BJ (cell line): ENCODE data around the gene EXOG. TPM values are rescaled to one million over a fixed set of nuclear protein-coding genes. Genes with fewer than 3 reads are reported as not detected.

Experiments used
- CTCF ChIA-PET: fragments of 350-600 bp; formaldehyde crosslinking; extraction: SDS; loops from one replicate; lab custom pipeline; 2021; ENCODE audit warnings: antibody characterized with exemption, inconsistent platforms; lab: Yijun Ruan, JAX
- POLR2A ChIA-PET: fragments of 300-600 bp; sonication (Branson Sonifier 250); formaldehyde crosslinking; extraction: SDS; loops from one replicate; lab custom pipeline; 2021; ENCODE audit warnings: antibody characterized with exemption; lab: Charles Lee
- DNase-seq: peaks from one replicate; pipeline ENCODE4 v3.0.0-alpha.2; 2011; ENCODE audit warnings: low read depth
- H3K27me3 ChIP-seq: 2 replicates; pipeline ENCODE4 v1.6.0; 2011; ENCODE audit warnings: low read length; ENCODE audit not compliant: control insufficient read depth, insufficient read depth
- H3K36me3 ChIP-seq: 2 replicates; pipeline ENCODE4 v1.5.1; 2011; ENCODE audit warnings: low read length; ENCODE audit not compliant: control insufficient read depth, insufficient read depth
- H3K4me3 ChIP-seq: 2 replicates; pipeline ENCODE4 v1.5.1; 2011; ENCODE audit warnings: low read depth, mild to moderate bottlenecking, control low read depth, low read length
- CTCF ChIP-seq: IDR thresholded peaks from 2 replicates; pipeline ENCODE4 v1.5.1; 2011; ENCODE audit warnings: low read depth, mild to moderate bottlenecking, control low read depth, inconsistent platforms, low read length, moderate library complexity; ENCODE audit not compliant: insufficient read depth
- polyA plus RNA-seq: library from polyadenylated mRNA; depleted of rRNA; stranded (reverse); fragments of >200 nt; gene quantifications from 2 replicates; pipeline ENCODE4 v1.2.3, GENCODE V29; 2011

The EXOG gene
- polyA plus RNA-seq, 1 experiment = 7.5 TPM

DNA sequence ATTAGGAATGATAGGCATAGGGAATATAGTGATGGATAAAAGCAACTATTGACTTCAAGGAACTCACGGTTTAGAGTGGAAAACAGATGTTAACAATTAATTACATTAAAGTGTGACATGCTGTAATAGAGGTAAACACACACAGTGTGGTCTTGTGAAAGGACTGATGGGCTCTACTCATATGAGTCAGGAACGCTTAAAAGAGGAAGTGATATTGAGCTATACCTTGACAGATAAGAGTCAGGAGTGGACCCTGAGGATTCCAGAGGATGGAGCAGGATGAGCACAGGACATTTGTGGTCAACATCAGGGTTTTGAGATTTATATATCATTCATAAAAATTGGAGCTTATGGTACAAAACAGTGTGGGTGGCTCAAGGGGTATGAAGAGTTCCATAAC, 11.0 kb downstream of the EXOG start:
- CTCF ChIA-PET = interaction anchor here (2.1 to 3.0 kb wide), 2 partner anchors 11 to 14 kb away, joined by 7 to 12 read pairs; partner anchors contain the start of gene EXOG
- POLR2A ChIA-PET = no interaction called here
- DNase-seq = no peak
- no peaks in the 10 kb centered on the region for H3K27me3 ChIP-seq
- no peak for TF ChIP-seq CTCF
- no peak overlapping the region for H3K4me3 ChIP-seq
- peaks cover 1% of the 10 kb centered on the region; the same call in 1 of the 2 replicates for H3K36me3 ChIP-seq

DNA sequence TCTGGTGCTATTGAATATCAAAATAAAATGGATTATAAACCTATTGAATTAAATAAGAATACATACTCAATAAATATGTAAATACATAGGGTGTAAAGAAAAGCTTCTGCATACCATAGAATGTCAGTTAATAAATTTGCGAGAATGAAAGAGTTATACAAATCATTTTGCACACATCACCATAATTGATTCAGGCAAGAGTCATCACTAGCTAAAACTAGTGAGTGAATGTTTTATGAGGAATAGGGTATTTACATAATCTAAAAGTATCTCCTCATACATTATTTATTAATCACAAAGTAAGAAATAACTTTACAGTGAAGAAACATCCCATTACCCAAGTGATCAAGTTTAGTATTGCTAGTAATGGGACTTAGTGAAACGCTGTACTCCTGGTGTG, 13.6 kb downstream of the EXOG start:
- CTCF ChIA-PET = interaction anchor here (2.6 to 3.0 kb wide), 2 partner anchors 11 to 14 kb away, joined by 12 to 20 read pairs; partner anchors contain the start of gene EXOG
- POLR2A ChIA-PET = no interaction called here
- Histone ChIP-seq H3K4me3 (no peak overlapping the region), H3K36me3 (0 out of 2 replicates have a peak, but pooled peaks cover 1% of the 10 kb centered on the region), H3K27me3 (no peaks in the 10 kb centered on the region)
- no peak for TF ChIP-seq CTCF
- no peak for DNase-seq

DNA sequence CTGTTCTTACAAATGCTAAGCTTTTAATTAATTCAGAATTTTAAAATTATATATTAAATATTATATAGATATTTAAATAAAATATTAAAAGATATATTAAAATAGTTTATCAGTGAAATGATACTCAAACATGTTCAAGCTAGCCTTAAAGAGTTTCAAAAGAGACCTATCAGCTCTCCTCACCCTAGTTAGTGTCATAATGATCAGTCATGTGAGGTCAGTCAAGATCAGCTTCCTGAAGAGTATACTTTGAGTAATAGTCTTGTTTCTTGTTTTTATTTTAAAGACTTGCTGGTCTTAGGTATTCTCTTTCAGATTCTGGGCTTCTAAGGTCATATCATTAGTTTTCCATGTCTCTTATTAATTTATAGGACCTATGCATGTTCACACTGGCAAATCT, 14.5 kb downstream of the EXOG start:
- CTCF ChIA-PET = interaction anchor here (0.5 to 2.6 kb wide), 4 partner anchors 10 to 333 kb away, joined by 3 to 20 read pairs (median 4); no protein-coding TSS in a partner anchor
- no peak for DNase-seq
- Histone ChIP-seq H3K27me3 (no peaks in the 10 kb centered on the region), H3K36me3 (peaks cover 3% of the 10 kb centered on the region; the same call in 1 of the 2 replicates), H3K4me3 (no peak overlapping the region)
- POLR2A ChIA-PET = no interaction called here
- TF ChIP-seq CTCF = no peak

DNA sequence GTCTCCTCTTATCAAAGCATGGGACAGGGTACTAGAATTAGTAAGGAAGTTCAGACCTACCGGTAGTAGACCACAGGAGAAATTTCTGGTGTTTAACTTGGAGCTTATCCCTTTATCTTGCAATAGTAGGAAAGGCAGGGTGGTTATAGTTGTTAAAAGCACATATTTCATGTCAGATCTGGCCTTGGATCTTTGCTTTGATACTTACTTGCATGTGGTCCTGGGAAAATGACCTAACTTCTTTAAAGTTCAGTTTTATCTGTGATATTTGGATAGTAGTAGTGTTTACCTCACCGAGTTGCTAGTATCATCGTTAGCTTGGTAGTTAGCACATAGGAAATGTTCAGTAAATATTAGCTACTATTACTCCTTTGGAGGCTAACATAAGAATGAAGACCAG, 15.4 kb downstream of the EXOG start:
- CTCF ChIA-PET = interaction anchor here (1.0 to 1.3 kb wide), 3 partner anchors 10 to 151 kb away, joined by 3 to 5 read pairs (median 4); no protein-coding TSS in a partner anchor

GRCh38 chr3:38515367-38515766, 19.2 kb downstream of the EXOG start:
- CTCF ChIA-PET = interaction anchor here (0.9 to 1.2 kb wide), 2 partner anchors 19 to 140 kb away, joined by 3 read pairs; partner anchors contain the start of gene EXOG
- Histone ChIP-seq H3K4me3 (no peak overlapping the region), H3K27me3 (no peaks in the 10 kb centered on the region), H3K36me3 (peaks cover 2% of the 10 kb centered on the region; the same call in 1 of the 2 replicates)
- POLR2A ChIA-PET = no interaction called here
- no peak for TF ChIP-seq CTCF
- DNase-seq = no peak

More for the DNA sequence above, 15.4 kb downstream of the EXOG start:
- H3K36me3 ChIP-seq = peaks cover 3% of the 10 kb centered on the region; the same call in 1 of the 2 replicates
- POLR2A ChIA-PET = no interaction called here
- TF ChIP-seq CTCF = no peak
- DNase-seq = no peak
- no peak overlapping the region for H3K4me3 ChIP-seq
- no peaks in the 10 kb centered on the region for H3K27me3 ChIP-seq
